ENCODE measurements around the gene GSK3A.
"Not testable (repeated sequence)": the region's sequence is repeated elsewhere in the genome, so short reads cannot be mapped to it uniquely, and the experiment has no call there.

The GSK3A gene

DNA sequence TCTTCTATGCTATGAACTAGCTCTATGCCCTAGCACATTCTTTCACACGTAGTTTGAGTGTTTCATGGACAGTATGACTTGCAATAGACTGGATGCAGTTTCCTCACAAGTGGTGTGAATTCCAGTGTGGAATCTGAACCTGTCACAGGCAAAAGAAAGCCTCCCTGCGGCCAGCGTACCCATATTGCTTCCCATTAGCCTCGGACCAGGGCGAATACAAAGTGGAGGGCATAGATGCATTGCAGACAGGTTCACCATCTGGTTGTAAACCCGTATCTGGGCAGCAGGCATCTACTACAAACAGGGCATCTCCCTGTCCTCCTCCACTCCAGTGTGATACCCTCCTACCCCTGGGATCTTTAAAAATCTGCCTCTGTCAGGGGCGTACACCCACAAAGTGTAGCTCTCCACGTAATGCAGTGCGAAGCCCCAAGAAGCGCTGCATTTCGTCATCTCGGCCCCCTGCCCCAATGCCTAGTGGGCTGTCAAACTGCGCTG, 25.3 kb upstream of the GSK3A start:
- no peak for DNase-seq

DNA sequence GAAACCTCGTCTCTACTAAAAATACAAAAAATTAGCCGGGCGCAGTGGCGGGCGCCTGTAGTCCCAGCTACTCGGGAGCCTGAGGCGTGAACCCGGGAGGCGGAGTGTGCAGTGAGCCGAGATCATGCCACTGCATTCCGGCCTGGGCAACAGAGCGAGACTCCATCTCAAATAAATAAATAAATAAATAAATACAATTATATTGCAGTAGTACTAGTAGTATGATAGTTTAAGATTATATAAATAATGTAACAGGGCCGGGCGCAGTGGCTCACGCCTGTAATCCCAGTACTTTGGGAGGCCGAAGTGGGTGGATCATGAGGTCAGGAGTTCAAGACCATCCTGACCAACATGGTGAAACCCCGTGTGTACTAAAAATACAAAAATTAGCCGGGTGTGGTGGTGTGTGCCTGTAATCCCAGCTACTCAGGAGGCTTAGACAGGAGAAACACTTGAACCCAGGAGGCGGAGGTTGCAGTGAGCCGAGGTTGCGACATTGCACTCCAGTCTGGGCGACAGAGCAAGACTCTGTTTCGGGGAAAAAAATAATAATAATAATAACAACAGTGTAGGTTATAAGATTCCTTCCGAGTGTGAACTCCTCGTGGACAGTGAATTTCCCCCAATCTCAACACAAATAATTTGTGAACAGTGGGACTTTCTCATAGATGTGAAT, 24.7 kb upstream of the GSK3A start:
- DNase-seq: not testable (repeated sequence)

DNA sequence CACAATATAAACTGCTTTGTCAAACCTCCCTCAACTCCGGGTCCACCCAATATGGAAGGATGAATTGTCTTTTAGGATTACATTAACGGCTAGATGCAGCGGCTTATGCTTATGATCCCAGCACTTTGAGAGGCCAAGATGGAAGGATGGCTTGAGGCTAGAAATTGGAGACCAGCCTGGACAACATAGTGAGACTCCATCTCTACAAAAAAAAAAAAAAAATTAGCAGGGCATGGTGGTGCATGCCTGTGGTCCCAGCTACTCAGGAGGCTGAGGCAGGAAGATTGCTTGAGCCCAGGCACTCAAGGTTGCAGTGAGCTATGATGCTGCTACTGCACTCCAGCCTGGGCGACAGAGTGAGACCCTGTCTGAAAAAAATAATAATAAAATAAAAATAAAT, 23.7 kb upstream of the GSK3A start:
- DNase-seq: not testable (repeated sequence)

DNA sequence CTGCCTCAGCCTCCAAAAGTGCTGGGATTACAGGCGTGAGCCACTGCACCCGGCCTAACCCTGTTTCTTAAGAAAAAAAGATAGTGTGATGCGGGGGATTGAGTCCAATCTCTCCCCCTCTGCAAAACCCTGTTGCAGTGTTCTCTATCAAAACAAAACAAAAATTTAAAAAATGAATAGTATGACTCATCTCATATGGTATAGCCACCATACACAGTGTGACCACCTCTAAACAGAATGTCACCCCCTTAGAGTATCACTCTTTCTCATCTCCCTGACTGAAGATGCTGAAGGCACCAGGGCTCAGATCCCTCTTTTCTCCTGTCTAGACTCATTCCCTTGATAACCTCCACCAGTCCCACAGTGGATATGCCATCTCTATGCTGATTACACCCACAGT, 19.4 kb upstream of the GSK3A start:
- no peak for DNase-seq

DNA sequence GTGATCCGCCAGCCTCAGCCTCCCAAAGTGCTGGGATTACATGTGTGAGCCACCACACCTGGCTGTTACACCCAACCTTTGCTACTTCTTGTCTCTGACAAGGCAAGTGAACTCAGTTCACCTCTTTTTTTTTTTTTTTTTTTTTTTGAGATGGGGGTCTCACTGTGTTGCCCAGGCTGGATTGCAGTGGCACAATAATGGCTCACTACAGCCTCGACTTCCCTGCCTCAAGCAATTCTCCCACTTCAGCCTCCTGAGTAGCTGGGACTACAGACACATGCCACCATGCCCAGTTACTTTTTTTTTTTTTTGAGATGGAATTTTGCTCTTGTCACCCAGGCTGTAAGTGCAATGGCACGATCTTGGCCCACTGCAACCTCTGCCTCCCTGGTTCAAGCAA, 15.4 kb upstream of the GSK3A start:
- not testable (repeated sequence) for DNase-seq

DNA sequence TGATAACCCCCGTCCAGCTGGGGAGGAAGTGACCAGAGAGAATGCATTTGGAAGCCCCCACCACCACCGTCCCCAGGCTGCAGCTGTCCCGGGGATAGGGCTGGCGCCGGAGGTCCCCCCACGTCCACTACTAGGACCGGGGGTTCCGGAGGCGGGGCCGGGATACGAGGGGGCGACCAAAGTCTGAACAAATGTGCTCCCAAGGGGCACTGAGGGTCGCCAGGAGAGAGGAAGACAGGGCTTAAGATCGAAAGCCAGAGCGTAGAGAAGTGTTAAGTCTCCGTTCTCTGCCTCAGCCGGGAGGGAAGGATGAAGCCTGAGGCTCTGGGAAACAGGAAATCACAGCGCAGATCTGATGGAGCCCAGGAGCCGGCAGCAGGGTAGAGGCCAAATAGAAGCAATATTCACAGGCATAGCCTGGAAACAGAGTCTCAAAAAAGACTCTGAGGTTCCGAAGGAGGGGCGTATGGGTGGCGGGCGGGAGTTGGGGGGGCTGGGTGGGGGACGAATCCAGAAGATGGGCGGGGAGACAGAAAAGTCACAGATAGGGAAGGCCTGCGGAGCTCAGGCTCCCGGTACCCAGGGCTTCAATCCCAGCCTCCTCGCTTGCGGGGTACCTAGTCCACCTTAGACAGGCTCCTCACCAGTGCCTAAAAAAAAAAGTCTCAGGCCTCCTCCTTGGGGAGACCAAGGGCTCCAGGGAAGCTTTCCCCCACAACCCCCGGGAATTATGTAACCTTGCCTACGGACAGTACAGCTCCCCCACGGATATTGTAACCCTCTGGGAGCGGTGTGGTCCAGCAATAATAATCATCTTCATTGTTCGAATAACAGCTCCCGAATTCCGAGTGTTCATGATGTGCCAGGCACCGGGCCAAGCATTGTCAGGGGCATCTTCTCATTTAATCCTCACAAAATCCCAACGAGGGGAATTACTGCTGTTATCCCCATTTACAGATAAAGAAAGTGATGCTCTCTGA, 13.7 kb upstream of the GSK3A start:
- no peak for DNase-seq

DNA sequence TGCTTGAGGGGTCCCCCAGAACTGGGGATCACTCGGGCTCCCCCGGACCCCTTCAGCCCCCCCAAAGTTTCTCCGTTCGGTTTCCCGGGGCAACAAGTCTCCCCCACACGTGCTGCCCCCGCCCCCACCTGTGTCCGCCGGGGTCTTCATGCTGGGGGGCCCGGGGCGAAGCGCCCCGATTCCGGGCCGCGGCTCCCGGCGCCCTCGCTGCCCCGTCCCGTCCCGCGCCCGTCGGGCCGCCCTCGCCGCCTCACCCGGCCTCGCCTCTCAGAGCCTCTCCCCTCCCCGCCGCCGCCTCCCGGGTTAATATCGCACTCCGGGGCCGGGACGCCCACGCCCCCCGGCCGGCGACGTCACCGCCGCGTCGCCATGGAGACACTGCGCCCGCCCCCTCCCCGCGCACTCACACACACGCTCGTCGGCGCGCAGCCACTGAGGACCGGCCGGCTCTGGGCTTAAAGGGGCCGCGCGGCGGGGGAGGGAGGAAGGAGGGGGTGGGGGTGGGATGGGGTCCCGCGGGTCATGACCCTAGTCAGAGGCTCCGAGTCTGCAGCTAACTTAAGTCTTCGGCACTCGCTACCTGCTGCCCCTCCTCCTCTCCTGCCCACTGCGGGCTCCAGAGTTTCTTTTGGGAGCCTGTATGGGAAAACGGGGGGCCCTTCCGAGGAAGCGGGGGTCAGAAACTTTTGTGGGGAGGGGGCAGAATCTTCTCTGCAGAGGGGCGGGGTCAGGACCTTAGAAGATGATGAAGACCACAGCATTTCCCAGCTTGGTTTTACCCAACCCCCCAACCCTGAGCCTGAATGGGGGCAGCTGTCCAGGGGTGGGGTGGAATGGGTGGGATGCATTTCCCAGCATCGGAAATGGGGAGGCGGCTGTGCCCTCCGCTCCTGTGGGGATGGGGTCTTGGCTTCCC, 12.7 kb upstream of the GSK3A start, which contains the start of gene ERF:
ERF (minus strand) TSS at position 279 of the 916 bp plus-strand sequence; CDS start at position 150, 129 bp downstream.
- DNase-seq: peak; percentile 78

DNA sequence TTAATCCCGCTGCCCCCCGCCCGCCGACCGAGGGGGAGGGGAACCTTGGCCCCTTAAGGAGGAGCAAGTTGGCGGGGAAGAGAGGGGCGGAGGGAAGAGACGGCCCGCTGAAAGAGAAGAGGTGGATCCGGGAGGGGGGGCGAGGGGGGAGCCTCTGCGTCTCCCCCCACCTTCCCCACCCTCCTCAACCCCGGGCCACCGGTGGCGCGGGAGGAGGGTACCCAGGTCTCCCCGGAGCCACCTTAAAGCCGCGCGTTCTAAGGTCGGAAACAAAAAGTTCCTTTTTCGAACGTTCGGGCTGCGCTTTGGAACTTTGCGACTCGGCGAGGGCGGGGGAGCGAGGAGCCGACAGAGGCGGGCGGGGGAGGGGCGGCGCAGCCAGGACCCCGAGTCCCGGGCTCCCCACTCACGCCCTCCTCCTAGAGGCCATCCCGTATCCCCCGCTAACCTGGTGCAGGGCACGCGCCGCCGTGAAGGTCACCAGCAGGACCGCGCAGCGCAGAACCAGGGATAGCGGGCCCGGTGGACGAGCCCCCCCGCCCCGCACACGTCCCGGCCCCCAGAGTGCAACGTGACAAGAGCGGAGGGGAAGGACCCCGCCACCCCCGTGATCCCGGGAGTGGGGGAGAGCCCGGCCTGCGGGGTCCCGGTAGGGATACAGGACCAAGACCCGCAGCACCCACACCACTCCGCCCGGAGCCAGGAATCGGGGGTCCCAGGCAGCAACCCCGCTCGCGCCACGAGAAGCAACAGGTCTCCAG, 11.9 kb upstream of the GSK3A start:
- DNase-seq: no peak

DNA sequence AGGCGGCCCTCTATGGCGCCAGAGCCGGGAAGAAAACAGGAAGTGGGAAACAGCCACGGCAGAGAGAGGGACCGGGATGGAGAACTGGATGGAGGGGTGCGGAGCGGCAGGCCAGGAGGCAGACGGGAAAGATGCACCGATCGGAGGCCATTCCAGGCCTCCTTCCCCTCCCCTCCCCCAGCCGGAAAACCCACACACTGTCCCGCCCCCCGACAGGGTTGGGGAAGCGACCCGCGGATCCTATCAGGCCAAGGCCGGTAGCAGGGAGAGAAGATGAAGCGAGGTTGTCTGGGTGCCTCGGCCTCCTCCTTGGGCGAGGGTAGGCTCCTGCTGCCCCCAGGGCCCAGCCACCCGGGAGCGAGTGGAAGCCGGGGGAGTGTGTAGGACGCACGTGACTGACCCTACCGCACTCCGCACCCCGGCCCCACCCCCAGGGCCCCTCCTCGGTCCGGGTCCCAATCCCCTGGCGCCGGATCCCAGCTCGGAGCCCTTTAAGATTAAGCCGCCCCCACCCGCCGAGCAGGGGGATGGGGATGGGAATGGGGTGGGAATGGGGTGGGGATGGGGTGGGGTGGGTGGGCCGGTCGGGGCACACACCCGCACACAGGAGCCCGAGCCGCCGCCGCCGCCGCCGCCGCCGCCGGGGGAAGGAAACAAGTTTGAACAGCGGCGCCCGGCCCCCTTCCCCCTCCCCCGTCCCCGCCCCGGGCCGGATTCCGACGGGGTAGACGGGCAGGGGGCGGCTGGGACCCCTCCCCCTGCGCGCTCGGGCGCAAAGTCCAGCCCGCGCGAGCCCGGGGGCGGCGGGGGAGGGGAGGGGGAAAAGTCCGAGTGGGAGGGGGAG, 11.1 kb upstream of the GSK3A start:
- DNase-seq: no peak

DNA sequence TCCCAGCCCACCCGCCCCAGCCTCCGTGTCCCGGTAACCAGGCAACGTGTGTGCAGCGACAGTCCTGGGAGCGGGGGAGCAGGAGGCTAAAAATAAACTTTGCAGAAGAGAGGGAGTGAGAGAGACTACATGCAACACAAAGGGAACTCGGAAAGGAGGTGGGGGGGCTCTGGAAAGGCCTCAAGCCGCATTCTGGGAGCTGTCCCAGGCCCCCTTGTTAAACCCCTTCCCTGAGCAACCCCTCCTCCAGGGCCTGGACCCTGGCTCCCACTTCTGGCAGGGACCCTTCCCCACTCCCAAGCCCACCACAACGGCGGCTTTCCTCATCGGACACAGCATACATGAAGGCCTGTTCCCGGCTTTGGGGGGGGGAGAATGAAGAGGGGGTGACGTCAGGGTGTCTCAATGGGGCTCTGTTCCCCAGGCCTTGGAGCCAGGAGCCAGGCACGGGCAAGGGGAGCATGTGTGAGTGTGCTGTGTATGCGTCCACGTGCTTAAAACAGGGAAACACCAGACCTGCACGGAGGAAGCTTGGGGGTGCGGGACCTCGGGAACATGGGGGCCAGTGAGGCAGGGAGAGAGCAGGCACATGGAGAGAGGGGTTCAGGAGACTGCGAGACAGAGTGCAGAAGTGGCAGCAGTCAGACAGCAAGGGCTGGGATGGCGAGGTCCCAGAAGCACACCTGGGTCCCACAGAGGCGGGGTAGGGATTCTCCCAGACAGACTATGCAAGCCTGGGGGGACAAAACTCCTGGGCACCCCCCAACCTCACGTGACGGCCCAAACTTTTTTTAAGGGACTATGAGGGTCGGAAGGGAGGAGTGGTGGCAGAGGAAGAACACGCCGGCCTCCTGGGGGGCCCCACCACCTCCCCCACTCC, 10.2 kb upstream of the GSK3A start:
- DNase-seq: no peak

DNA sequence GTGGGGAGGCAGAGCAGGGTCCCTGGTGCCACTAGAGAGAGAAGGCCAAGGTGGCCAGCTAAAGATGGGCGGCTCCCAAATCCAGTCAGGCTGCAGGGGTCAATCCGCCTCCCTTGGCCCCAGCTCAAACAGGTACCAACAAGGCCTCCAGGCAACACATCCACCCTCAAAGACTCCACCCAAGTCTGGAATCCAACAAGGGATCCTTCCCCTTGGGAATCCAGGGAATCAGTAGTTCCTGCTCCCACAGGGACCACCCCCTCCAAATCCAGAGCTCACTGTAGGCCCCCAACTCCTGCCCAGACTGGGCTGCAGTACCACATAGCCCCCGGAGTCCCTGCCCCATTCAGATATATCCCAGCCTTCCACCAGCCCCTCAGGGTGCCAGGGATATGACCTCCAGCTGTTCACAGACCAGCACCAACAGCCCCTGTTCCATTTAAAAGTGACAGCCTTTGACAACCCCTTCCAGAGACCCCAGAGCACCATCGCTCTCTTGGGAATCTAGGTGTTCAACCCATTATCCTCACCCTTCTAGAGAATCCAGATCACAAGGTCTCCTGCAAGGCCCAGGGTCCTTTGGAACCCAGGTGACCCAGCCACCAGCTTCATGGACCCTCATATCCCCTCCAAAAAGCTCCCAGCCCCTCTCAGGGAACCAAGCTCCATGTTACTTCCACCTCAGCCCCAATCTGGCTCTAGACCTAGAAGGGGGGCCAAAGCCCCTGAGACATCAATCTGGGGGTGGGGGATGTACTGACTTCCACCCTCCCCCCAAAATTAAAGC, 9.4 kb upstream of the GSK3A start:
- DNase-seq: no peak

DNA sequence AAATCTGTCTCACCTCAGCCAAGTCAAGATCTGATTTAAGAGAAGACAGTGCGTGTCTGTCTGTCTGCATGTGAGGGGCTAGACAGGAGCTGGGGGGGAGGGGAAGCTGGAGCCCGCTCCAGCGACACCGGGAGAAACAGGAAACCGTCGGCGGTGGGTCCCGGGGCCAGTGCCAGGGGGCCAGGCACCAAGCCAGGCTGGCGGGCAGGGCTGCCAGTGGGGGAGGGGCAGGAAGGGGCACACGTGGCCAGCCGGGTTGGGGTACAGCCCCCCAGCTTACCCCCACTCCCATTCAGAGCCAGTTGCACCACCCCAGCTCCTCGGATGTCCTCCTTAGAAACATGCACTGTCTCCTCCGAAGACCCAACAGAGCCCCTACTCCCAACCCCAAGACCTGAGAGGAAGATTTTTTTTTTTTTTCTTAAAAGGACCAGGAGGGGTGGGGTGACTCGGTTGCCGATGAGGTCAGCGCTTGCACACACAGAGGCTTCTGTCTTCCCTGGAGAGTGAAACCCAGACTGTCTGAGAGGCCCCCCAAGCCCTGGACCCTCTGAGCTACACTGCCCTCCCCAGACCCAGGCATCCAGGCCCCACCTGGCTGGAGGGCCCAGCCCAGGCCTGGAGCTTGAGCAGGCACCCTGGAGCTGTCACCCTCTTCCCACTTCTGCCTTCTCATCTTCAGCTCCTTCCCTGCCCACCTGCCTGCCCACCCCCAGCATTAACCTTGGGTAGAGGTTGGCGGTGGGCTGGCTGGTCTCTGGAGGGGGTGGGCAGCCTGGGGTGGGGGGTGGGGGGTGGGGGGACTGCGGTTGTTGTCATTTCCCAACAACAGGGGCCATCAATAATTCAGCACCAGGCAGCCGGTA, 8.5 kb upstream of the GSK3A start:
- no peak for DNase-seq

DNA sequence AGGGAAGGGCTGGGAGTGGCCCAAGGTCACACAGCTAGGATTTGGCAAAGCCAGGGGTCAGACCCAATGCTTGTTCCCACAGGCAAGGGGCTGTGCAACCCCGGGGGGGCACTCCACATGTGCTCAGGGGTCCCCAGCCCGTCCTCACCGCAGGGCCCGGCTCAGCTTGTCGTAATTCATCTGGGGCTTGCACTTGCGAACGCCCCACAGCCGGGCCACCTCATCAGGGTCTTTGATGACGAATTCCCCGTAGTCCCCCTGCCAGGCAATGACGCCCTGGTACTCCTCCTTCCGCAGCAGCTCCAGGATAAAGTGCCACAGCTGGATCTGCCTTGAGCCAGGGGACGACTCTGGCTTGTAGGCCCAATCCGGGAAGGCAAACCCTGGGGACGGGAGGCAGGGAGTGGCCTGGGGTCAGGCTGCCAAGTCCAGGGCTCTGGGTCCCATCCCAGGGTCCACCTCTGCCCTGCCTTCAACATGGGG, 7.8 kb upstream of the GSK3A start:
- no peak for DNase-seq

DNA sequence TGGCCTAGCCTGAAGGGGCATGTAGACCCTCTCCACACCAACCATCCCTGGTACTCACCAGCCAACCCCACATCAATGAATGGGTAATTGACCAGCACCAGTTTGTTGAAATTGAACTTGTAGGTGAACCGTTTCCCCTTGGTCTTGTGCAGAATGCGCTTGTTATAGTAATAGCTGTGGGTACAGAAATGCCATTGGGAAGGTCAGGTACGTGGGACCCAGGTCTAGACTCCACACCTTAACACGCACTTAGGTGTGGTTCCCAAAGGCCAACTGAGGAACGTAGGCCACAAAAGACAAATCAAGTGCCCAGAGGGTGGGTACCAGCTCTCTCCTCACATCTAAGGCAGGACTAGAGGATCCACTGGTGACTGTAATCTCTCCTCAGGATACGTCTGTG, 7.4 kb upstream of the GSK3A start:
- no peak for DNase-seq

DNA sequence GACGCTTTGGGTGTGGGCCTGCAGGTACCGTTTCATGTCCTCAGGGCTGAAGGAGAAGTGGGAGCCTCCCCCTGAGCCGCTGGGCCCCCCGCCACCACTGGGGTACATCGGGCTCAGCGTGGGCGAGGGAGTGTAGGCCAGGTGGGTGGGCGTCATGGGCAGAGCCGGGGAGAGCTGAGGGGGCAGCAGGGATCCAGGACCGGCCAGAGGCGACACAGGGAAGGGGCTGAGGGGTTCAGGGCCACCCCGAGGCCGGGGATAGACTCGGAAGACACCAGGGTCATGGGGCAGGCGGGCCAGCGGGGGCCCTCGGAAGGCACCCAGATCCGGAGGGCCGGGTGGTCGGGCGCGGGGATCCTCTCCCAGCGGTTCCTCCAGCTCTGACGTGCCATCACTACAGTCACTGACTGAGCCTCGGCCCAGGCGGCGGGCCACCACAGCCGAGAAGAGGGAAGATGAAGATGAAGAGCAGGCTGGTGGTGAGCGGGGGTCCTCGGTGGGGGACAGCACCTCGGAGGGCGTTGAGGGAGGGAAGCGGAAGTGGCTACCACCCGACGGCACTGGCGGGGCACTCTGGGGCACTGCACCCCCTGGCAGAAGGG, 6.8 kb upstream of the GSK3A start:
- no peak for DNase-seq

DNA sequence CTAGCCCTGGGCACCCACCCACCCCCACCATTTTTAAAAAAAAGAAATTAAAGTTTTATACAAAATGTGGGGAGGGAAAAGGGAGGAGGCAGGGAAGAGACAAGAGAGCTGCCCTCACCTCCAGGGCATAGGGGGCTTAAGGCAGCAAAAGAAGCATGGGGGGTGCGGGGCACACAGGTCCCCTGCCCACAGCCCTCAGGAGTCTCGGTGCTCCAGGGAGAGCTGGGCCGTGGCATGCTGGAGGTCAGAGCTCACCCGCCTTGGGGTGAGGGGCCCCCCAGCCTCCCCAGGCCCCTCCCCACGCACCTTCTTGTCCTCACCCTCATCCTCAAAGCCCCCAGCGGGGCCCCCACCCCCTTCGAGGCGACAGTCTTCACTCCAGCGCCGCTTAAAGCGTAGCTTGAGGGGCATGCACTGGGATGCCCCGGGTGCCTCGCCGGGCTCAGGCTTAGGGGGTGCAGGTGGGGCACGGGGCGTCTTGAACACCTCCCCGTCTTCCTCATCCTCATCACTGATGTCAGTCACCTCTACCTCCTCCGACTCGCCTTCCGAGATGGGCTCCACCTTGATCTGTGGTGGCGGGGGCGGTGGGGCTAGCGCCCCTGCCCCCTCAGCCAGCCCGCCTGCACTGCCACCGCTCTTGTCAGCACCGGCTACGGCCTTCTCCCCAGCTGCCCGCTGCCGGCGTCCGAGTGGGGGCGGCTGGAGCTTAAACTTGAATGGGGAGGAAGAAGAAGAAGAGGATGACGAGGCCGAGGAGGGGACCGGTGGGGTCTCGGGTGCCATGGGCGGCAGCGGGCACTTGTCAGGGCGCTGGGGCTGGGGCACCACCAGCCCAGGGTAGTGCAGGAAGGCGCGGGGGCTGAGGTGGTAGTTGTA, 6.1 kb upstream of the GSK3A start:
- DNase-seq: no peak

All from T1000 (cell line).